Stimulated activated effector memory CD8-positive, alpha-beta T cell treated with anti-CD3 and anti-CD28 coated beads, Interleukin-12 subunit alpha, Interleukin-12 subunit beta, amount 100 ng/mL, for 72 hours (primary cell): Measurements from ENCODE around the gene CATSPERD.
A peak's percentile ranks its signal among the peaks of the same experiment; 100 is the strongest.

Source experiments
- ATAC-seq: fragments of 150-1000 bp; cut with Tn5 transposase; 2 replicates; pipeline ENCODE4 v1.10.0; 2021
- DNase-seq, 2 donors: peaks; one replicate each; pipeline ENCODE4 v3.0.0; 2021 to 2022; ENCODE audit warnings: low spot score in 2 of 2
- H3K27ac Mint-ChIP-seq: one replicate; pipeline ENCODE4 v1.8.0; 2022; ENCODE audit warnings: mild to moderate bottlenecking, mixed read lengths
- H3K36me3 Mint-ChIP-seq: one replicate; pipeline ENCODE4 v1.8.0; 2022; ENCODE audit warnings: mild to moderate bottlenecking, mixed read lengths
- H3K4me1 Mint-ChIP-seq: one replicate; pipeline ENCODE4 v1.8.0; 2022; ENCODE audit warnings: mixed read lengths
- H3K4me3 Mint-ChIP-seq: one replicate; pipeline ENCODE4 v1.8.0; 2022; ENCODE audit warnings: mild to moderate bottlenecking, mixed read lengths
- H3K9me3 Mint-ChIP-seq: one replicate; pipeline ENCODE4 v1.8.0; 2022; ENCODE audit warnings: mixed read lengths

The CATSPERD gene, protein sequence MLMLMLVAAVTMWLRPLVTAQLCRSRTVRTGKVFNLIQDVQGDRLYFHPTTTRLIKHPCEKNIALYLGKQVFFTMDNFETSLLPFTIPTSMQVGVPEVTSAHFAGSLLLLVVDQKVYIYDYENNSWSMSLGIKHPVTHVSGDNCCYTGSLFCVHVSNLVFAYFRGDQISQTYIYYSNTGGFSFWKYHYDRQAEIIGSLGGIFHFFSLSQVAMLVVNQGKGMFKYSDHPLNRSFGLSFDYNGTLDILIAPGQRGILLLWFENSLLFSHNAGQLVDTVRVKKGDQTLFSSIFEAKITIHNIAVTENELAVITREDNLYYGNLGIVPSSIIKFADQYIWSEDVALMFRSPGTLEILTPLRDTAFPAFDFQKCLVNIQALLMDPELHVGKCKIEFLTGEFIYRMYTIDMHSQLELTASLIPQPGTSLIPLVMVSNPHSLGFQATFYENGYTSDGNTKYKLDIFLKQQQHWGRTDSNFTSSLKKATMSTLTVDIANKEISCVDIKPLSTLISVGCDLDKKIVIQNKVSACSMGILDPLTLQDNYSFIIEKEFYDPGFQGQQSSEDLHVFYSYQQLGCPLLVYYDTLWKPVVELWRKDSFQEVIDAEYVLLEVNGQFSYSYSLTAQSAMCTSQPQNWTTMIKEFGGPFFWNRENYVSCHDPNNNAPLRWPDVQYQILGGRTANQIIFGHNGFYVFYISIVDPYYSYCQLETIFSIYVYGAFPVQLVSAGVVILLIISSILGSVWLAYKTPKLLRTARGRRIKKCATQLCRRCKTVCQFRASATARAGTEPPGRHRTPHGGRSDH

DNA sequence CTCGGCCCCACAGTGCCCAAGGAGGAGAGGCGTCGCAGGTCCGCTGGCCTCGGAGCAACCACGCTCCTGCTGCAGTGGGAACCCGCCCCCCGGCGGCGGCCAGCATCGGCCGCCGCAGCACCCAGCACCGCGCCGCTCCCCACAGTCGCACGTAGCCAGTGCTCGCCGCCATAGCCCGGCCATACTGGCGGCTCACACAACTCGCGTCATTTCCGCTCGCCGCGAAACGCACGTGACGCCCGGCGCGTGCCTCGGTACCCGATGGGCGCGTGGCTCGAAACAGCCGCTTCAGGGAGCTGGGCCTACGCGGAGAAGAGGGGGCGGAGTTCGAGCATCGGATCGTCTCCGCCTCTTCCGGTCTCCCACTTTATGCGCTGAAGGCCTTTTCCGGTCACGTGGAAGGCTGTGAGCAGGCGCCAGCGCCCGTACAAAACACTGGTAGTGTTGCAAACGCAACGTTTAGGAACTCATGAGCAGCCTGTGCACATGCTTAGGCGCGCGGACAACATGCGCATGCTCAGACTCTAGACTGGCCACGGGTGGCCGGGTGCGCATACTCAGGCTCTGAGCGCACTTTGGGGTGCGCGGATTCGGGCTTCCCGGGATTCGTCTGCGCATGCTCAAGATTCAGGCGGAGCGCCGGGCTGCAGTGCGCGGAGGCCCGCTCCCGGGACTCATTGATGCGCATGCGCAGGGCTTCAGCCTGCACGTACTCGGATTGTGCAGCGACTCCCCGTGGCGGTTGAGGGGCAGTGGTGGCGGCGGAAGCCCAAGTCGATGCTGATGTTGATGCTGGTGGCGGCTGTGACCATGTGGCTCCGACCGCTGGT, at the start of gene CATSPERD, which contains the start of gene LONP1:
TSS of gene CATSPERD (plus strand) at position 677 of the 830 bp plus-strand sequence. CDS start at position 778, 101 bp downstream.
TSS of gene LONP1 (minus strand) at position 186 of the 830 bp plus-strand sequence. CDS start at position 172, 14 bp downstream.
- peaks cover 13% of the 10 kb centered on the region for H3K4me1 Mint-ChIP-seq
- peak within 1 kb of the TSS; percentile 98 for H3K27ac Mint-ChIP-seq
- peak; percentile 87 for ATAC-seq
- H3K4me3 Mint-ChIP-seq: peak within 1 kb of the TSS; percentile 90
- peak; percentile 98 to 99 for DNase-seq
- peaks cover 63% of the 10 kb centered on the region for H3K36me3 Mint-ChIP-seq
- no peaks in the 10 kb centered on the region for H3K9me3 Mint-ChIP-seq

DNA sequence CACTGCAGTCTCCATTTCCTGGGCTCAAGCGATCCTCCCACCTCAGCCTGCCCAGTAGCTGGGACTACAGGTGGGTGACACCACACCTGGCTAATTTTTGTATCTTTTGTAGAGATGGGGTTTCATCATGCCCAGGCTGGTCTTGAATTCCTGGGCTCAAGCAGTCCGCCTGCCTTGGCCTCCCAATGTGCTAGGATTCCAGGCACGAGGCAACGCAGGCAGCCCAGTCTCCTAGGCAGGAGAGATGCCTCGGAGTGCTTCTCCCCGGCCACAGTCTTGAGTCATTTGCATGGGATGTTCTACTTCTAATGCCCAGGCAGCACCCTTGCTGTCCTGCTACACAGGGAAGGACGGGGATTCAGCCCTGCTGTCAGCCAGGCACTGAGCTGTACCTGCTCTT, 48.8 kb upstream of the CATSPERD start:
- peaks cover 5% of the 10 kb centered on the region for H3K4me1 Mint-ChIP-seq
- peaks cover 67% of the 10 kb centered on the region for H3K36me3 Mint-ChIP-seq
- no peak overlapping the region for H3K27ac Mint-ChIP-seq
- no peak for ATAC-seq
- no peak for DNase-seq
- no peaks in the 10 kb centered on the region for H3K9me3 Mint-ChIP-seq
- no peak overlapping the region for H3K4me3 Mint-ChIP-seq

DNA sequence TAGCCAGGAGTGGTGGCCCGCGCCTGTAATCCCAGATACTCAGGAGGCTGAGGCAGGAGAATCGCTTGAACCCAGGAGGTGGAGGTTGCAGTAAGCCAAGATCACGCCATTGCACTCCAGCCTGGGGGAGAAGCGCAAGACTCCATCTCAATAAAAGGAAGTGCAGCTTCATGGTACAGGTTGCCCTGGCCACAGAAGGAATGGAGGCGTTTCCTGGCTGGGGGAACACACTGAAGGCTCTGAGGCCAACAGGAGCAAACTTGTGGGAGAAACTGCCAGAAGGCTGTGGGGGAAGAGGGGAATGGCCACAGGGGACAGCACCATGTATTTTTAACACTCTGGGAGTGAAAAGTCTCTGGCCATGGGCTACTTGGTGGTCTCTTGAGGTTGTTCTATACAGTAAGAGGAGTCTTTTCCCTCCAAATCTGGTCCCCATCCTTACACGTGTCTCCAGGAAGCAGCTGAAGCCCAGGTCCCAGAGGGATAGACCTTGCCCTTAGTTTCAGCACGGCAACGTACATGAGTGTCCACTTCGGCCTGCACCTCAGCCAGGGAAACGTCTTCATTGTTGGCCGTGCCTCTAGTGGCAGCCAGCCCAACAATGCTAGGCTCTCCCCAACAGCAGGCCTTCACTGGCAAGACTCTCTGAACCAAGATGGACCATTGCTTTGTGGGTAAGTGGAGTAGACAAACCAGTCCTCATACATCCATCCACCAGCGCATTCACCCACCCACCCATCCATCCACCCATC, 47.6 kb upstream of the CATSPERD start:
- ATAC-seq (no peak), DNase-seq (no peak)
- no peaks in the 10 kb centered on the region for H3K9me3 Mint-ChIP-seq
- peaks cover 65% of the 10 kb centered on the region for H3K36me3 Mint-ChIP-seq
- H3K4me1 Mint-ChIP-seq: peaks cover 5% of the 10 kb centered on the region
- H3K4me3 Mint-ChIP-seq: no peak overlapping the region
- H3K27ac Mint-ChIP-seq: peak overlapping the region; percentile 67

DNA sequence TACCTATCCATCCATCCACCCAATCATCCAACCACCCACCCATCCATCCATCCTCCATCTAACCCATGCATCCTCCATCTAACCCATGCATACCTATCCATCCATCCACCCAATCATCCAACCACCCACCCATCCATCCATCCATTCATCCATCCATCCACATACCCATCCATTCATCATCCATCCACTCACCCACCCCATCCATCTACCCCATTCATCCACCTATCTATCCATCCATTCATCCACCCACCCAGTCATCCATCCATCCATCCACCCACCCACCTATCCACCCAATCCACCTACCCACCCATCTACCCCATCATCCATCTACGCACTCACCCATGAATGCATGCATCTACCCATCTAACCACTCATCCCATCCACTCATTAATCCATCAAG, 46.7 kb upstream of the CATSPERD start:
- Mint-ChIP-seq H3K4me3 (no peak overlapping the region), H3K4me1 (peaks cover 5% of the 10 kb centered on the region), H3K27ac (no peak overlapping the region), H3K9me3 (no peaks in the 10 kb centered on the region), H3K36me3 (peaks cover 59% of the 10 kb centered on the region)
- ATAC-seq (no peak), DNase-seq (no peak)

DNA sequence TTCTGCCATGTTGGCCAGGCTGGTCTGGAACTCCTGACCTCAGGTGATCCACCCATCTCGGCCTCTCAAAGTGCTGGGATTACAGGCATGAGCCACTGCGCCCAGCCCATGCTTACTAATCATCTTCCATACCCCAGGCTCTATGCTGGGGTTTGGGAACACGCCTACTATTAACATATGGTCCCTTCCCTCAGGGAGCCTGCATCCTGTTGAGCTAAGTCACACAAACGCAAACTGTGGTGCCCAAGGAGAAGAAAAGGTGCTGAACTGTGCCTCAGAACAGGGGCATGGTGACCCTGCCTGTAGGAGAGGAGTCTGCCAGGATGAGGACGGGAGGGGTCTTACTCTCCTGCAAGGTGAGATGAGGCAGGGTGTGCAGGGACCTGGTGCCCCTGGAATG, 45.7 kb upstream of the CATSPERD start:
- Mint-ChIP-seq H3K27ac (peak overlapping the region; percentile 63), H3K9me3 (no peaks in the 10 kb centered on the region), H3K4me3 (no peak overlapping the region), H3K36me3 (peaks cover 58% of the 10 kb centered on the region), H3K4me1 (peaks cover 15% of the 10 kb centered on the region)
- no peak for ATAC-seq
- no peak for DNase-seq

DNA sequence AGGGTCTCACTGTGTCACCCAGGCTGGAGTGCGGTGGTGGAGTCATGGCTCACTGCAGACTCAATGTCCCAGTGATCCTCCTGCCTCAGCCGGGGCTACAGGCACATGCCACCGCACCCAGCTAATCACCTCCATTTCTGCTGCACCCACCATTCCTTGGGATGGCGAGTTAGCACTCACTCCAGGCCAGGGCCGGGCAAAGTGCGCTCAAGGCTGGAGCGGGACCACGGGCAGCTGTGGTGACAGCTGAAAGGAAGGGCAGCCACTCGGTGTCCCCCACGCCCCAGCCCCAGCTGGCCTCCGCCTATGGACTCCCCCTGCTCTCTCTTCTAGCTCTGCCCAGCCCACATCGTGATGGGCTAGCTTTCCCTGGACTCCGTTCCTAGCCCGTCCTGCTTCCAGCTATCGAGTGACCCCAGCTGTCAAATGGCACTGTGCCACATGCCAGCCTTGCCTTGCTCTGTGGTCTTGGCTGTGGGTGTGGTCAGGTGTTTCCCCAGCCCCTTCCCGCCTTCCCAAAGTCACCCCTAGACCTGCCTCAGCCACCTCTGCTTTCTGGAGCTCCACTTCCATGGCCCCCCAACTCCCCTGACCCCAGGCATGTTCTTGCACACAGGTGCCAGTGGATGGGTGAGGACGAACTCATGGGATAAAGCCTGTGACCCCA, 44.2 kb upstream of the CATSPERD start:
- DNase-seq: no peak
- peaks cover 56% of the 10 kb centered on the region for H3K36me3 Mint-ChIP-seq

DNA sequence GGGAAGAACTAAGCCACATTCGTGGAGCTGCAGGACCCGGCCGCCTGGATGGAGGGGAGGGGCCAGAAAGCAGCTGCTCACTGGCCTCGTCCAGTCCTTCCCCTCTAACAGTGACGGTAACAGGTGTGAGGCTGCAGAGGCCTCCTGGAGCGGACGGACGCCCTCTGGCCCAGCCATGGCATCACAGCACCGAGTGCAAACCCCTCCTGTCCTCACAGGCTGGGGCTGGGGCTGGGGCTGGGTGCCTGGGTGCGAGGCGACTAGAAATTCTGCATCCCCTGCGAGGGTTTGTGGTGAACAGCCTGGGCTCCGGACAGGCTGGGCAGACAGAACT, 43.7 kb upstream of the CATSPERD start:
- ATAC-seq (no peak), DNase-seq (no peak)
- H3K36me3 Mint-ChIP-seq: peaks cover 56% of the 10 kb centered on the region
- H3K27ac Mint-ChIP-seq: no peak overlapping the region
- H3K9me3 Mint-ChIP-seq: no peaks in the 10 kb centered on the region
- peaks cover 33% of the 10 kb centered on the region for H3K4me1 Mint-ChIP-seq
- H3K4me3 Mint-ChIP-seq: no peak overlapping the region

More for the DNA sequence above, 44.2 kb upstream of the CATSPERD start:
- Mint-ChIP-seq H3K27ac (no peak overlapping the region), H3K4me1 (peaks cover 28% of the 10 kb centered on the region), H3K9me3 (no peaks in the 10 kb centered on the region), H3K4me3 (no peak overlapping the region)
- no peak for ATAC-seq

DNA sequence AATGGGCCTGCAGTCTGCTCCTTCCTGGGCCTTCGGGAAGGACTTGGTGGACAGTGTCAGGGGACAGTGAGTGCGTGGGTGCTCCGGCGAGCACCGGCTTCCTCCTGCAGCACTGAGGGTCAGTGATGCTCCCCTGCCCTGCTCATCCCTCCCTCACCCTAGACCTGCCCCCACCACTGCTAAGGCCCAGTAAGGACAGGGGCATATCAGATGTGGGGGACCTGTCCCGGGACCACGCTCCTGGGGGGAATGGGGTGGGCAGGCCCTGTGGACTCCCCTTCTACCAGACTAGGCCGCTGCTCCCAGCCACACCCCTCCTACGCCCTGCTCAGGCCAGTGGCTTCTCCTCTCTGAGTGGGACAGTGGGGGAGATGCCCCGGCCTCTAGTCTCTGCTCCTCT, 43.3 kb upstream of the CATSPERD start:
- H3K9me3 Mint-ChIP-seq: no peaks in the 10 kb centered on the region
- H3K27ac Mint-ChIP-seq: peak overlapping the region; percentile 71
- H3K4me3 Mint-ChIP-seq: no peak overlapping the region
- peaks cover 52% of the 10 kb centered on the region for H3K36me3 Mint-ChIP-seq
- ATAC-seq (no peak), DNase-seq (no peak)
- H3K4me1 Mint-ChIP-seq: peaks cover 37% of the 10 kb centered on the region

DNA sequence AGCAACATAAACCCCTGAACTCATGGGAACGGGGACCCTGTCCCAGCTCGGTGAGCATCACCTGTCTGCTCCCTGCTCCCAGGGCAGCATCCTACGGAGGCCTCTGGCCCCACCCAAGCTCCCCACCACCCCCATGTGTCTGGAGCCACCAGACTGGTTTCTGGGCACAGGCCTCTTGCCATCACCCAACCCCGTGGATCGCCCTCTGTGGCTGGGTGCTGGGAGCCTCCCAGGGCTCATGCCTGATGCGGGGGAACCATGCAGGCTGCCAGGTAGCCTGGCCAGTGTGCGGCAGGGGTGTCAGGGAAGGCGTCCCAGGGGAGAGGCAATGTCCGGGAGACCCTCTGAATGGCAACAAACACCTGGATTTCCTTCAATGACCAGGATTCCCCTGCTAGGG, 42.9 kb upstream of the CATSPERD start:
- Mint-ChIP-seq H3K36me3 (peaks cover 49% of the 10 kb centered on the region), H3K9me3 (no peaks in the 10 kb centered on the region), H3K27ac (peak overlapping the region; percentile 71), H3K4me3 (no peak overlapping the region), H3K4me1 (peaks cover 41% of the 10 kb centered on the region)
- DNase-seq (no peak), ATAC-seq (no peak)

DNA sequence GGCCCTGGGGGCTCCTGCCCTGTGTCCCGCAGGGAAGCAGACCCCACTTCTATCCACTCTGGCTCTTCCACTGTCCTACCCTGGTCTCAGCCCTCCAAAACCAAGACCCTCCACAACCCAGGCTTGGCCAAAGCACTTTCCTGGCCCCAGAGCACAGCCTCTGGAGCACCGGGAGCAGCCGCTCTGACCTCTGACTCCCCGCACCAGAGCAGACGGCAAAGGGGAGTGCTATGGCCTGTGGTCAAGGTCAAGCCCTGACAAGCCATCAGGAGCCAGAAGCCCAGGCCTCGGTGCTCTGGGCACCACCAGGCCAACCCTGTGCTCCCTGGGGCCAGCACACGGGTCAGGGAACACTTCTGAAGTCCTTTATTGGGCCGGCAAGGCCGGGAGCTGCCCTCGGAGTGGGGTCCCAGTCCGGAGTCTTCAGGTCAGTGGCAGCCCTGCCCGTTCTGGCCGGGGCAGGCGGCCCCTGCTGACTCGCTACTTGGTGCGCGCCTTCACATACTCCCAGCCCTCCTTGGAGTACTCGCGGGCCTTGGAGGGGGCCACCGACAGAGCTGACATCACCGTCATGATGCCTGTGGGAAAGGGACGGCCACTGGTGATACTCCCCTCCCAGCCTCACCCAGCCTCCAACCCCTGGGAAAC, 42.2 kb upstream of the CATSPERD start:
- Mint-ChIP-seq H3K36me3 (peaks cover 43% of the 10 kb centered on the region), H3K9me3 (no peaks in the 10 kb centered on the region), H3K4me3 (no peak overlapping the region), H3K27ac (no peak overlapping the region), H3K4me1 (peaks cover 41% of the 10 kb centered on the region)
- DNase-seq: no peak
- ATAC-seq: no peak

DNA sequence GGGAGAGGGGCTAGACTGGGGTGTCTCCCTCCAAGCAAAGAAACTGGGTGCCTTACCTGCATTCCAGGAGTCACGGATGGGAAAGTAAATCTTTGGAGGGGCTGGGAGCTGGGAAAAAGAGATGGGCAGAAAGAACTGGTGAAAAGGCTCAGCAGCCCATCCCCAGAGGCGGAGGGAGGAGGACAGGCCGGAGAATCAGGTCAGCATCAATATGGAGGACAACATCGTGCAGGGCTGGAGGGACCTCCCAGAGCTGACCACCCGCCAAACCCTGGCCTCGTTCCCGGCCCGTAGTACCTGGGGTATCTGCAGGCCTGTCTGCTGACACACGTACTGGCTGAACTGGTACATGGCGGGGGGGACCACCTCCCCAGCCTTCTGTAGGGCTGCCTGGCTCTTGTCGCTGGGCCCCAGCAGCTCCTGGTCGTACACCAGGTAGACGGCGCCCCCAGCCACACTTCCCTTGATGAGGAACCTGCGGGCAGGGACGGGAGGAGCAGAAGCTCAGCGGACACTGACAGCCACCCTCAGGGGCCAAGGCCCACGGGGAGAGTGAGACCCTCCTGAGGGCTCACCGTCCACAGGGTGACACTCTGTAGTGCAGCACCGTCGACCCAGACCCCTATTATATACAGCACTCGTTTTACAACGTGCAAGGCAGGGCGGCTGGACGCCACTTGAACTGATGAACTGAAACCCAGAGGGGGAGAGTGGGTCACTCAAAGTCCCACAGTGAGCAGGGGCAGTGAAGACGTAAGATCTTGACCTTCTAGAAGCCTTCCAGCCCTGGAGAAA, 41.0 kb upstream of the CATSPERD start:
- no peak for DNase-seq
- ATAC-seq: no peak
- Mint-ChIP-seq H3K4me3 (peak overlapping the region; percentile 84), H3K9me3 (no peaks in the 10 kb centered on the region), H3K36me3 (peaks cover 41% of the 10 kb centered on the region), H3K4me1 (peaks cover 41% of the 10 kb centered on the region), H3K27ac (peak overlapping the region; percentile 96)

DNA sequence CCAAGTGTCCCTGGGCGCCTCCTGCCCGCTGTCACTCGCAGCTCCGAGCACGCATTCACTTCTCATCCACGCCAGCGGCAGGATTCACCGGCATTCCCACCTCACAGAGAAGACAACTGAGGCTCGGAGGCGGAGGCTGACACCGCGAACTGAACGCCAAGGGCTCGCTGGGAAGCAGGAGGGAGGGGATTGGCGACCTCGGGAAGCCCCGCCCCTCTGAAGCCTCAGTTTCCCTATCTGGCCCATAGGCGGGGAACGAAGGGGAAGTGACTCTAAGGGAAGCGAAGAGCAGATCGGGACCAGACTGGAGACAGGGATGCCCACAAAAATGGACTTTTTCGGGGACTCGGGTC, 40.4 kb upstream of the CATSPERD start:
- Mint-ChIP-seq H3K27ac (peak overlapping the region; percentile 96), H3K9me3 (no peaks in the 10 kb centered on the region), H3K36me3 (peaks cover 41% of the 10 kb centered on the region), H3K4me3 (peak overlapping the region; percentile 84), H3K4me1 (peaks cover 41% of the 10 kb centered on the region)
- no peak for DNase-seq
- no peak for ATAC-seq
